LNCaP clone FGC (cell line): ENCODE measurements around the gene EIF1AY.

ENCODE experiments used
- DNase-seq: peaks from one replicate; pipeline ENCODE4 v3.0.0-alpha.2; 2011; ENCODE audit warnings: low read depth
- H3K4me3 ChIP-seq: 2 replicates; pipeline ENCODE4 v1.5.1; 2011; ENCODE audit warnings: mild to moderate bottlenecking, low read depth, low read length, control low read depth
- TF ChIP-seq, protein P1 (sequence below): IDR thresholded peaks from 2 replicates; pipeline ENCODE4 v1.5.1; 2012; ENCODE audit warnings: mild to moderate bottlenecking; ENCODE audit not compliant: control insufficient read depth, insufficient read depth; ENCODE audit errors: extremely low read depth

Gene EIF1AY

DNA sequence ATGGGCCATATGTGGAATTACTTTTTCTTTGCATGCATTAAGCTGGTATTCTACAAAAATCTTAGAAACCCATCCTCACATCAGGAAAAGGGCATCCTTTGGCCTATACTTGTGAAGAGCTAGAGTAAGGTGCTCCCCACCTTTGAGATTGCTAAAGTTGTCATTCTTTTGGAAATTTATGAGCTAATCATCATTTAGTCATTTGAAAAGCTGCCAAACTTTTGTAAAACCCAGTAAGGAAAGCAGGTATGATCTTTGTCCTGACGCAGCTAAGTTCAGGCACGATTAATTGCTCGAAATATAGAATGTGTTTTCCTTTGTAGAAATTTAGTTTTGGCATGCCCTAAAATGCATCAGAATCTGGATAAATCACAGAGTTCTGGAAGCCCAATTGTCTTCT lies 2.6 kb downstream of the EIF1AY start:
- DNase-seq, result no peak
- TF ChIP-seq, protein P1, sequence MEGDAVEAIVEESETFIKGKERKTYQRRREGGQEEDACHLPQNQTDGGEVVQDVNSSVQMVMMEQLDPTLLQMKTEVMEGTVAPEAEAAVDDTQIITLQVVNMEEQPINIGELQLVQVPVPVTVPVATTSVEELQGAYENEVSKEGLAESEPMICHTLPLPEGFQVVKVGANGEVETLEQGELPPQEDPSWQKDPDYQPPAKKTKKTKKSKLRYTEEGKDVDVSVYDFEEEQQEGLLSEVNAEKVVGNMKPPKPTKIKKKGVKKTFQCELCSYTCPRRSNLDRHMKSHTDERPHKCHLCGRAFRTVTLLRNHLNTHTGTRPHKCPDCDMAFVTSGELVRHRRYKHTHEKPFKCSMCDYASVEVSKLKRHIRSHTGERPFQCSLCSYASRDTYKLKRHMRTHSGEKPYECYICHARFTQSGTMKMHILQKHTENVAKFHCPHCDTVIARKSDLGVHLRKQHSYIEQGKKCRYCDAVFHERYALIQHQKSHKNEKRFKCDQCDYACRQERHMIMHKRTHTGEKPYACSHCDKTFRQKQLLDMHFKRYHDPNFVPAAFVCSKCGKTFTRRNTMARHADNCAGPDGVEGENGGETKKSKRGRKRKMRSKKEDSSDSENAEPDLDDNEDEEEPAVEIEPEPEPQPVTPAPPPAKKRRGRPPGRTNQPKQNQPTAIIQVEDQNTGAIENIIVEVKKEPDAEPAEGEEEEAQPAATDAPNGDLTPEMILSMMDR, result no peak
- H3K4me3 ChIP-seq, result no peak overlapping the region

- TF ChIP-seq, protein P1, result no peak
- DNase-seq, result no peak
- no peak overlapping the region for H3K4me3 ChIP-seq
Measured at GRCh38 chrY:20581687-20582086, 6.1 kb downstream of the EIF1AY start.

DNA sequence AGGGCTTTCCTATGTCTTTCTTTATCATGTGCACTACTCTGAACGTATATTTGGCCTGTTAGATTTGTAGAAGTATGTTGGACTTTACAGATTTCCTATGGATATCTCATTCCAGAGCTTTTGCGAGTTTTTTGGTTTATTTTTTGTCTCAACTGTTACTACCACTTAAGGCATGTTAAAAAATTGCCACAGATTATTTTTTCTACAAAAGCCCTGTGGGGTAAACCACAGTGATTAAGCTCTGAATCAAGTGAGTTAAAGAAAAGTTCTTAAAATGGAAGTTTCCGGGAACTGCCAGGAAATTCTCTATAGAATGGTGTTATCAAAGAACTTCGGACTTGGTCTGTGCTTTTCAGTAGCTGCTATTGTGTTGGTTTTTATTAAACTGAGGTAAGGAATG lies 10.6 kb downstream of the EIF1AY start:
- DNase-seq, result no peak
- TF ChIP-seq, protein P1, result no peak
- no peak overlapping the region for H3K4me3 ChIP-seq
